Myocyte (in vitro differentiated cells): ENCODE measurements around the gene COL4A1. TPM values are rescaled to one million over a fixed set of nuclear protein-coding genes. Genes with fewer than 3 reads are reported as not detected.

Experiments
- DNase-seq: peaks from one replicate; pipeline ENCODE4 v3.0.0-alpha.2; 2012; ENCODE audit warnings: low read depth
- total RNA-seq: library from RNA; depleted of rRNA; stranded (reverse); fragments of >200 nt; gene quantifications from 2 replicates; pipeline ENCODE4 v1.2.3, GENCODE V29; 2014

COL4A1 gene
- total RNA-seq, 1 donor from 2014 or later, result 128 TPM

DNA sequence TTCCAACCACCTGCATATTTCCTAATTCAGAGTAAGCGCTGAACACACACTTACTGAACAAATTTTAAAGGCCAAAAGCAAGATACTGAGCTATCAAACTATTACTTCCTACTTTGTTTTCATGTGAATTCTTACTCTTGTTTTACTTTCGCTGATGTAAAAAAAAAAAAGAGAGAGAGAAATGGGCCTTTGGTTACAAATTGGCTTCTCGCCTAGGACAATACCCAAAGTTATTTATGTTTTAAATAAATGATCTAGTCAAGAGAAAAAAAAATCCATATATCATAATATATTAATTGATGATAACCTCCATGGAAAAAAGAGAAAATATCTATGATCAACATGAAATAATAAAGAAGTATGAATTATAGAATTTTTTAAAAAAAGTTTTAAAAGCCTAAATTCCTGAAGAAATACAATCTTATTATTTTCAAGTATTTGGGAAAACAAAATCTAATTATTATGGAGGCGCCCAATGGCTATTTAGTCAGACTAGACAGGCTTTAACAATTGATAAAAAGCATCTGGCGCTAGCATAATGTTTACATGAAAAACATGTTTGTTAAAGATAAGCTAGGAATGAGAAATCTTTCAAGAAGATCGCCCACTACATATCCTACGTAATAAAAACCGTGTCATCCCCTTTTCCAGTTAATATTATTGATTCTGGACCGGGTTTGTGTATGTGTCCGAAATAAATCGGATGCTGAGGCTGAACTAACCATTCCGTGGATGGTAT, 9.0 kb downstream of the COL4A1 start:
- DNase-seq, result no peak

DNA sequence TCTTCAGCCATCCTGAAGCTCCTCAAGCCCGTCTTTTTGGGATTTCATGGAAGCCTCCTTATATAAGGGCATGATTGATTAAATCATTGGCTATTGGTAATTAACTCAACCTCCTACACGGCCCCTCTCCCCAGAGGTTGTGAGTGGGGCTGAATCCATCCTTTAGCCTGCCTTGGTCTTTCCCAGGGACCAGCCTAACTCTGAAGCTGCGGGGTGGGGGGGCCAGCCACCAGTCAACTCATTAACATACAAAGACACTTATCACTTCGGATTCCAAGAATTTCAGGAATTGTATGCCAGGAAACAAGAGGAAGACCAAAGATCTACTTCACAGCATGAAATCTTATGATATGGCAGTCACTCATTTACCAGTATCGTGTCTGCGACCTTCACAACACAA, 9.9 kb downstream of the COL4A1 start:
- DNase-seq, result no peak

DNA sequence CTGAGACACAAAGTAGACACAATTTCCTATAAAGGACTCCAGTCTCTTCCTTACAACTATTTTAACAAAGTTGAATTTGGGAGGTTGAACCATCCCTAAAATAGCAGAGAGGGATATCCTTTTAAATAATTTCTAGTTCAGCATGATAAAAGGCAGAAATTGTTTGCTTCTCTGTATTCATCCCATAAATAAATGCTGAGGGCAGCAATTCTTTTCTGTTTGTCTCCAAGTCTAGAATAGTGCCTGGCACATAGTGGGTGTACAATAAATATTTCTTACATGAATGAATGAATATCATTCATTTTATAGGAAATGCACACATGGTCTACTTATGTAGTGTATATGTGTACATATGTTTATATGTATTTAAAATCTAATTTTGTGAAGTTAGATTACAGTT, 12.3 kb downstream of the COL4A1 start:
- no peak for DNase-seq

DNA sequence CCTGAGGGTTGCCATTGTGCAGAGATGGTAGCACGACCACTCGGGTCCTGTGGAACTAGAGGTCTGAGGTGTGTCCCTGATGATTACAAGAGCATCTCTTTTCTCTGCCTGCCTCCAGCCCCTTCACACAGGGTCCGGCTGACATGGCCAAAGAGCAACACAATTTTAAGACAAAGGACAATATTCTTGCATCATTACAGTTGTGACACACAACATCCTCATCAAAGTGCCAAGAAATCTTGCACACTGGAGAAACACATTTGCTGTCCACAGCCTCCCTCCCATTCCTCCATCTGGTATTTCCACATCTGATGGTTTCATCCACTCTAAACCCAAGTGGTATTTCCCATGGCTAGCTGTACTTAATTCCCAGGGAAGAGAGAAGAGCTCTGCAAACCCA, 12.8 kb downstream of the COL4A1 start:
- no peak for DNase-seq

DNA sequence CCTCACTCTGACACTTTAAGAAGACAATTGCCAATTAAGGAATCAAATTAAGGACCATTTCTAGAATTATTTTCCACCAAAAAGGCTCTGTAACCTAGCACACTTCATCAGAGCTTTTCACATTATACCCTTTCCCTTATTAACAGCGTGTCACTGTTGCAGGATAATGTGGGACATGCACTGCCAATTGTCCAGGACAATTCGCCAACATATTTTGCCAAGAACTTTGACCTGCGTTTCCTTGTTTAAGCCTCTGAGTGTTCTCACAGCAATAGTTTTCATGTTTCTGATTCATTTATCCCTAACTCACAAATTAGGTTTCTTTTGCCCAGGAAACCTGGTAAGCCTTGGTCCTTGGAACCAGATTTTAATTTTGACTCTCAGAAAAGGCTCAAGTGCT, 13.3 kb downstream of the COL4A1 start:
- DNase-seq, result no peak

DNA sequence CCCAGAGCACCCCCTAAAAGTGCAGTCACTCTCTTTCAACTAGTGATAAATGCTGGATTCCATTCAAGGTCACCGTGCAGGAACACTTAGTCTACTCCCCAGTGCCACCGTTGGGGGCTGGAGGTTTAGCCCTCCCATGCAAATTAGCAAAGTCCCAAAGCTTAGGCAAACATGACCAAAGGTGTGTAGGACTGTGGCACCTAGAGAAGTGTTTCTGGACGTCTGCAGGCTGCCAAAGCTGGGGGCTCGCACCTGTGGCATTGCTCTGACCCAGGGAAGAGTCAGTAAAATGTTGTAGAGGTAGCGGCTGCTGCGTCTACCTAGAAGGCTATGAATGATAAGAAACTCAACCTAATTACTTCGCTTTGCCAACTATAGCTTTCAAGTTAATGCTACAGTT, 13.9 kb downstream of the COL4A1 start:
- no peak for DNase-seq

DNA sequence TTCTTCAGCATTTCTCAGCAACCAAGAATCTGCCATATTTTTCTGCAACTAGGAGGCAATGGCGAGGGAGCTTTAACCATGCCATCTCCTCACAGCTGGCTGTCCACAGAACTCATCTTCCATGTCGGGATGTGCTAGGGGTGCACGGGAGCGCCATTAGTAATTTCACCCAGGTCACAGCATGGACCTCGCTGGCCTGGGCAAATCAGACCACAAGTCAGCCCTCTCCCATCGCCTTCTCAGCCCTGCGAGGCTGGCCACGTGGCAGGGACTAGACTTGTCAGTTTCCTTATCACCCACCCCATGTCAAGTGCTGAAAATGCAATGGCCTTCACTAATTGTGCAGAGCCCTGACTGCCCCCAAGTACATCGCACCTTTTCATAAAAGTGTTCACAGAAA, 15.7 kb downstream of the COL4A1 start:
- DNase-seq, result no peak

DNA sequence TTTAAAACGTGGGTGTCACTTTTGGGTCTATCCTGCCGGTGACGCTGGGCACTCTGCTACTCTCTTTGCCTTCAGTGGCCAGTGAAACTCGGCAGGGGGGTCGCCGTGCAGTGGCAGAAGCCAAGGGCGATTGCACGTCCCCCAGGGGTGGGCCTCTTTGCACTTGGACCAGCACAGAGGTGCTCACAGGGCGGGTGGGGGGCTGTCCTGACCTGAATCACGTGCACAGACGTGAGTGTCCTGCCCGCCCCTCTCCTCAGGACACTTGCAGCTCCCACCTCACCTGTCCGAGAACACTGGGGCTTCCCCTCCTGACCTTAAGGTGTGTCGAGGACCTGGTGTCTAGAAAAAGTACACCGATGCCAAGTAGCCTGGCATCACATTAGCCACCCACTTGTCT, 16.1 kb downstream of the COL4A1 start:
- no peak for DNase-seq

DNA sequence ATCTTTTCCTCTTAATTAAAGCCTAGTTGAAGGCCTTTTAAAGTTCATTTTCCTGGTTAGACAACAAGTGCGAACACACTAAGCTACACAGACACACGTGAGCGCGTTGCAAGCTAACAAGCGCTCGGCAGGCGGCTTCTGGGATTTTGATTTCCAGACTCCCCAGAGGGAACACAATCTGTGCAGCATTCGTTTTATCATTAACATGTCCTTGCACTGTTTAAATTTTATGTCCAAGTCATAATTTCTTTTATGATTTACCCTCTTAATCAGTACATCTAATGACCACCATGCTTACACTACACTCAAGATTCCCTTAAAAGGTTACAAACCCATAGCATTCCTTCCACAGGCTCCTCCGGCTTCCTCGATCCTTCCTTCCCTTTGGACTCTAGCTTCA, 16.8 kb downstream of the COL4A1 start:
- no peak for DNase-seq

DNA sequence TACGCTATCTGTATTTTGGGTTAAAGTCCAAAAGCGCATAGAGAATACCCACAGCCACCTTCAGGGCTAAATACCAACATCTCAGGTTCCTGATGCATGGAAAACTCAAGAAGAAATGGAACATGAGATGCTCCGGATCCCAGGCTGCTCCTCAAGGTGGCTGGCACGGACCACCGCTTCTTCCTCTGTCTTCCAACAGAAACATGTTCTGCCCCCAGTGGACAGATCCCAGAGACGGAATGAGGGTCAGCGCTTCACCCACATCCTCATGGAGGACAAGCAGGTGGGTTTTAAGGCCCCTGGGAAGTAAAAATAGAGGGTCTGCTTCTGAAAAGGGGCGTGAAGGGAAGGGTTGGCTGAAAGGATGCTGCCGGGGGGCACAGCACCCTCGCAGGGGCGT, 17.3 kb downstream of the COL4A1 start:
- no peak for DNase-seq

DNA sequence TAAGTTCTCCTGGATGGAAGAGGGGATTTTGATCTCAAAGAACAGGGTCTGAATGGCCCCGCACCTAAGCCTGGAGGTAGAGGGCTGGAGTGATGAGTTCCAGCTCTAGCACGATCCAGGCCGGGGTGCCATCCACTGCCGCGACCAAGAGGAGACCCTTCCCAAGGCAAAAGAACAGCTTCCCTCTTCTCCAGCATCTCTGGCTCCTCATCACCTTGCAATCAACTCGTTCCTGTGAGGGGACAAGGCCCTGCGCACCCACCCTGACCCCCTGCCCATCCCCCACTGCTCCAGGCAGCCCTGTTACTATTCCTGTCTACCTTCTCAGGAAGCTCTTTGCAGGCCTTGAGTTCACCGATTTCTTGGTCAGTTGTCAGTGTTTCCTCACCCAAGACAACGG, 17.8 kb downstream of the COL4A1 start:
- no peak for DNase-seq

DNA sequence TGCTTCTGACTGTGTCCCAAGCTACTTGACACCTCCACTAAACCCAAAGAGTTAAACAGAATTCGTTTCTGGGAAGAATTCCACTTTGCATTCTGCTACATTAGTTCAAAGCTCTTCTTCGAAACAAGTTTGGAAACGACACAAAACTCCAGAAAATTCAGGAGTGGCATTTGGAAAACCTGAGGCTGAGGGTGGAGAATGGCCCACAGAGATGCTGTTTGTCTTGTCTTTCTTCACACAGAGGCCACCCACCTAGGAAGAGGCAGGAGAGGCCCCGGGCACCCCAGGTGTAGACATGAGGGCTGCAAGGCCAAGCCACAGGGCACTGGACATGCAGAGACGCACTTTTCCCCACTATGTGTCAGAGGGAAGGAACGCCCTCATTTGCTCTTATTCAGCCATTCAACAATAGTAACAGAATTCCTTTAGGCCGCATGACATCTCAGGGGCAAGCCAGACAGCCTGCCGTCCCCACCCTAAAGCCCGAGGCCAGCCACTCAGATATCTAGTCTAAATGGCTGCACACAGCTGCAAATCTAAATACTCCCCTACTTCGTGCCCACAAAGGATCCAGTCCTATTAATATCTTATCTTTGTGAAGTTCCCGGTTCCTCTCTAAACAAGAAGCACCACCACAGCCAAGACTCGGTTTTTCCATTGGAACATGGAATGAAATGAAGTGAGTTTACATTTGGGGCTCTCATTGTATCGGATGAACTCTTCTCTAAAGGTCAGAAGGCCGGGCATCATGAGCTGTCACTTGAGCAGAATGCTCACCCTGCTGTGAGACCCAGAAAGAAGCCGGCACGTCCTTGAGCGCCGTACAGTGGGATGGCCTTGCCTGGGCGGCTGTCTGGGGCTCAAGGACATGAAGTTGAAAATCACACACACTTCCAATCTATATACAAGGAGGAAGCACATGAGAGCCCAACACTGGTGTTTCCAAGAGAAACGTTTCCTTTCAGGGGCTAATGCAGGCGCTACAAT, 19.8 kb downstream of the COL4A1 start:
- peak; percentile 73 for DNase-seq

DNA sequence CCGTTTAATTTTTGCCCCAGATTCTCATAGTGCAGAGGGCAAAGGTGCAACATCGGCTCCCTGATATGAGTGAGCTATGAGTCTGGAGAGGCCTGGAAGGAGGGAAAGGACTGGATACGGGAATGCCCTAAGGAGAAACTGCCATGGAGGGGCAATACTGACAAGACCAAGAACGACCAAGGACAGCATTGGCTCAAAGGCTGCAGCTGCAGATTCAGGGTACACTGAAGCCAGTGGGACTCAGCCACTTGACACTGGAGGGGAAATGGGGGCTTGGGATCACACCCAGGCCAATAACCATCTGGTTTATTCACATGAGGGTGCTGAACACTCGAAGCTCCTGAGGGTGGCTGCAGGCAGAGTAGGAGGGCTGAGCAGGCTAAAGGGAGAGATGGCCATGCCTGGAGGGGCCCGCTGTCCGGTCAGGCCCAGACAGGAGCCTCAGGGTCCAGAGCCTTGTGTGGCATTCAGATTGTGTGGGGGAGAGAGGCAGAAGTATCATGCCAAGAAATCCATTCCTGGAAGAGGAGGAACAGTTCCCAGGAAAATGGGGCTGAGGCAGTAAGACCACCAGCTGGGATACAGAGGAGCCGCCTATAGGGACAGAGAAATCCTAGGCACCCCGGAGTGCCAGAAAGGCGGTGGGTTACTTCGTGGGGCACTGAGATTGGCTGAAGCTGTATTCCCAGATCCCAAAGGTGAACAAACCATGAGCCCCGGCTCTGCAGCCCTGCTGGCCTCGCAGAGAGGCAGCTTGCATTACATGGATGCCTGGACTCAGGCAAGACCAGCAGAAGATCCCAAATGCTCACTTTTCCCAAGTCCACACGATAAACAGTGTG, 20.7 kb downstream of the COL4A1 start:
- no peak for DNase-seq

DNA sequence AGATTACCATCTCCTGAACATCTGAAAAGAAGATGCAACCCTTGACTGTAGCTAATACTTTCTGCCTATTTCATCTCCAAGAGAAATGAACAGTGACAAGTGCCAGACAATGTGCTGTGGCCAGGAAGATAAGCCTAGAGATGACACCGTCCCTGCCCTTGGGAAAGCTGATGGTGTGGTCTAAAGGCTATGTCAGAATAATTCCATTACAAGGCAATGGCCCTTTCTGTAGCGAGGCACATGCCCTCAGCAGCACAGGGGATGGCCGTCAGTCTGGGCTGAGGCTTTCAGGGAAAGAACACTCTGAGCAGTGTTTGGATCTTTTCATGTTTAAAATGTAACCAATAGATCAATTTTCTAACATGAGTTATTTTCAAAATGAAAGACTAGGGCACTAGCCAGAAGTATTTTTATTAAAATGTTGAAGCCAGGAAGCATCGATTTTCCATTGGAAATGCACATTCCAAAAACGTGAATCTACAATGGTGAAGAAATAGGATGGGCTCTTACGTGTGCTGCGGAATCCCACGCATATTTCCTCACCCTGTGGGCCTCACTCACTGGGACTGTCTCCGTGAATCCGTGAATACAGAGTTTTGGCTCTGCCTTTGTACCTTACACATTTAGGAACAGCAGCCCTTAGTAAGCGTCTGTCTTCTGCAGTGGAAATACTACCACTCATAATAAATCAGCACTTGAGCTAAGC, 22.0 kb downstream of the COL4A1 start:
- no peak for DNase-seq

DNA sequence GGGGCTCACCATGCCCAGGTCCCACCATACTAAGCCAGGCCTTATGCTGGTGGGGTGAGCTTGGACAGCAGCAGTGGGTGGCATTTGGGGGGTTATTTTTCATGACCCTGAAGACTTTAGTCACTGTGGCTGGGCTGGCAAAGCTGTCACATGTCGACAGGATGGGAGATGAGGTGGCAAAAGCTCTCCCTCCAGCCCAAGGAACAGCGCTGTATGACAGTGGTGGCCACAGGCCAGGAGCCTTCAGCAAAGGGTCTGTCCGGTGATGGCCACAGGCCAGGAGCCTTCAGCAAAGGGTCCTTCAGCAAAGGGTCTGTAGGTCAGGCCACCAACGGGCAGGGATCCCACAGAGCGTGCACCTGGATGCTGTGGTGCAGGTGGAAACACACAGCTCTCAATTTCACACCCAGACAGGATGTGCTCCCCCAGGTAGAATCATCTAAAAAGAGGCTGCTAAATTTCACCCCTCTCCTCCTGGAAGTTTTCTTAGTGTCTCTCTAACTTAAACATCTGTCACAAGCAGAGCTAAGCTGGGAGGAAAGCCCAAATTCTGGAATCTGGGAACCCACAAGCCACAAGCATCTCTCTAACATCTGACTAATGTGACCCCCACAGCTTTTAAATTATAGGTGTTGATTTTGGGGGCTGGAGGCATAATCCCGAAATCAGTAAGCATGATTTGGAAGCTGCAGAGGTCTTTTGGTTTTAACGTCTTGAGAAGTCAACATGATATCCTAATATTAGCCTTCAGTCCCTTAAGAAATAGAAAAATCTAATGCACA, 23.0 kb downstream of the COL4A1 start:
- peak; percentile 40 for DNase-seq

DNA sequence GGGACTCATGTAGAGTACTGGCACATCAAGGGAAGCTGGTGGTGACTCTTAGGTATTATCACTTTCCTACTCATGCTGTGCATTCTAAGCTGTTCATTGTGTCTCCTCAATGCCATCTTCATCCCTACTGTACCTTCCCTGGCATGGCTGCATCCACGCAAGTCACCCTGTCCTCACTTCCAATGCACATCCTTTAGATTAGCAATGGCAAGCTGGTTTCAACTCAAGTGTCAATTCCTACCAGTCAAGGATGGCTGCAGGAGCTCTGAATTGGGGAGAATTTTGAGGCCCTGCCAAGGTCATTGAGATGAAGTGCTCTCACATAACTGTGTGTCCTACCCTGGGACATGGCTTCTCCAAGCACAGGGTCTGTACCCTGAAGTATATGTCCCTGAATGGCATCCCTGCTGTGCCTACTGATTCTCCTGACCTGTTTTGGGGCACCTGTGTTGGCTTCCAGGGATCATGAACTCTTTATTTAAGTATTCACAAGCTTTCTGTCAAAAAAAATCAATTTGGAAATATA, 24.6 kb downstream of the COL4A1 start:
- no peak for DNase-seq

DNA sequence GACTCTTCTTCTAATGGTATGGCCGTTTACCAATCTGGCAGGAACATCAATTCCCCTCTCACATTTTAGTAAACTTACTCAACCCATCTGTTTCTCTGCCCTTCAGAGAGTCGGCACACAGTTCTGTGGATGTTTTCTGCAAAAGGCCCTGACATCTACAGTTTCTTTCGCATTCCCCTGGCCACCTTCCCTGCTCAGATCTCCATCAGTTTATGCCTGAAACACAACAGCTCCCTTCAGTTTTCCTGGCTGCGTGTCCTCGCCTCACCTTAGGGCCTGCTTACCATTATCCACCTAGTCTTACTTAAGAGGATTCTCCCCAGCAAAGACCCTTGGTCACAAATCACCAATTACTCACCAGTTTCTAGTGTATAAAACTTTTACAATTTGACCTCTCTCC, 25.2 kb downstream of the COL4A1 start:
- no peak for DNase-seq

DNA sequence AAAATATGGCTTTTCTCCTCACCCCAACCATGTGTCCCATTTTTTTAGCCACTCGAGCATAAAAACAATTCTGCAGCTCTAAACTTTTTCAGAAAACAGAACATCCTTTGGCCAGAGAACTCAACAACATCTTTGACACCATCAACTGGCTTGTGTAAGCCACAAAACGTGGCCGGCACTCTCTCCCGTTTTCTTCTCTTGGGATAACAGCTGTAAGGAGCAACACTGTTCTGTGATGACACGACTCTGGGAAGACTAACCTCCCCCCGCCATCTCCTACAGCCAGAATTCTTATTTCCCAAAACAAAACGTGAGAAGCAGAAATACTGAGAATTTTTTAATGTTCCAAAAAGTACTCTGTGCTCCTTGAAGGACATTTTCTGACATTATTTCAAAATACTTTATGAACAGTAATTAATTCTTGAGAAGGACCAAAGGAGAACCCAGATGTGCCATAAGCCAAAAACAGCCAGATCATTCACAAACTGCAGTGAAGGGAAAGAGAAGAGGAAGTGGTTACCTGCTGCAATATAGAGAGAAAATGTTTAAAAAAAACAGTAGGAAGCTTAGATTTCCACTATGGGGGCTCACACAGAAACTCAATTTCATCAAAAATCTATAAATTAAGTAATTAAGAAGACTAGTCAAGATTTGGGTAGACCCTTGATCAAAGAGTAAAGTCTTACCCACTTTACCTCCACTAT, 25.8 kb downstream of the COL4A1 start:
- DNase-seq, result no peak

DNA sequence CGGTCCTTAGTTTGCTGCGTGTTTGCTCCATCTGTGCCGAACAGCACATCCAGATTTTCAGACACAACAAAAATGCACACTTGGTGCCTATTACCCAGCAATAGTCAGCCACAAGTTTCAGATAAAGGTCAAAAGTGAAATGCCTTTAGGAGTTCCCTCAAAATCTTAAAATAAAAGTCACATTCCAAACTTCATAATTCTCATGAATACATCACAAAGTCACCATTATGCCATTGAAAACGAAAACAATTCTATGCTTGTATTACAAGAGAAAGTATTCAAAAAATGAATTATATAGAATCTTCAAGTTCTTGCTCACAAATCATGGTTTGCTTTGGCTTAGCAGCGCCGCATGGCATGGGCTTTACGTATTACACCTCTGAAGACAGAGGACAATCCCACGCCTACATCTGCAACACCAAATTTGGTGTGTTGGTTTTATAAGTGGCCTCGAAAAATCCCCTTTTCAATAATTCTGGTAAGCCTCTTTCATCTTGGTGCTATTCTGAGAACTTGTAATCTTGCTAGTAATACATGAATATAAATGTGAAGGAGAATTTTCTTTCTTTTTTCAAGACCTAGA, 26.6 kb downstream of the COL4A1 start:
- DNase-seq, result no peak
